AML-193 (cell line): ENCODE data around the gene MMP24OS.
"Not testable (repeated sequence)": the region's sequence is repeated elsewhere in the genome, so short reads cannot be mapped to it uniquely, and the experiment has no call there.

ENCODE experiments used
- DNase-seq, 2 experiments: peaks; one replicate each; lab custom pipeline; 2025; lab: John Stamatoyannopoulos, UW

Gene MMP24OS

GRCh38 chr20:35277531-35278395 lies at the start of gene MMP24OS:
Gene MMP24OS, minus strand, starts transcription at chr20:35278122. Its CDS starts 193 bp downstream, at chr20:35277929.
- DNase-seq = peak; percentile 71 to 75

GRCh38 chr20:35327074-35327976 lies 49.4 kb upstream of the MMP24OS start:
- DNase-seq = peak in 1 of 2 experiments; percentile 20

GRCh38 chr20:35326740-35327073 lies 48.8 kb upstream of the MMP24OS start:
- no peak for DNase-seq

- no peak for DNase-seq
Measured at GRCh38 chr20:35326021-35326739, 48.3 kb upstream of the MMP24OS start.

GRCh38 chr20:35325401-35325800 lies 47.5 kb upstream of the MMP24OS start:
- DNase-seq = no peak

GRCh38 chr20:35320396-35321126 lies 42.6 kb upstream of the MMP24OS start:
- DNase-seq = no peak

- DNase-seq = no peak
Measured at GRCh38 chr20:35319871-35320197, 41.9 kb upstream of the MMP24OS start.

GRCh38 chr20:35319192-35319870 lies 41.4 kb upstream of the MMP24OS start:
- DNase-seq = no peak

GRCh38 chr20:35318502-35319157 lies 40.7 kb upstream of the MMP24OS start:
- no peak for DNase-seq

- DNase-seq = no peak
Measured at GRCh38 chr20:35317416-35318210, 39.7 kb upstream of the MMP24OS start.

GRCh38 chr20:35316086-35316485 lies 38.2 kb upstream of the MMP24OS start:
- no peak for DNase-seq

GRCh38 chr20:35315632-35316020 lies 37.7 kb upstream of the MMP24OS start:
- not testable (repeated sequence) for DNase-seq

- peak; percentile 8 to 38 for DNase-seq
Measured at GRCh38 chr20:35314816-35315631, 37.1 kb upstream of the MMP24OS start.

- DNase-seq = no peak
Measured at GRCh38 chr20:35312318-35312717, 34.4 kb upstream of the MMP24OS start.

GRCh38 chr20:35311822-35312221 lies 33.9 kb upstream of the MMP24OS start:
- no peak for DNase-seq

GRCh38 chr20:35311409-35311808 lies 33.5 kb upstream of the MMP24OS start:
- no peak for DNase-seq

- no peak for DNase-seq
Measured at GRCh38 chr20:35307666-35308653, 30.0 kb upstream of the MMP24OS start.
